Activated CD4-positive, alpha-beta T cell treated with anti-CD3 and anti-CD28 coated beads for 48 hours (primary cell): Measurements from ENCODE around the gene MRPL49.

Source experiments
- DNase-seq: peaks from one replicate; pipeline ENCODE4 v3.0.0-alpha.2; 2020

Gene MRPL49

DNA sequence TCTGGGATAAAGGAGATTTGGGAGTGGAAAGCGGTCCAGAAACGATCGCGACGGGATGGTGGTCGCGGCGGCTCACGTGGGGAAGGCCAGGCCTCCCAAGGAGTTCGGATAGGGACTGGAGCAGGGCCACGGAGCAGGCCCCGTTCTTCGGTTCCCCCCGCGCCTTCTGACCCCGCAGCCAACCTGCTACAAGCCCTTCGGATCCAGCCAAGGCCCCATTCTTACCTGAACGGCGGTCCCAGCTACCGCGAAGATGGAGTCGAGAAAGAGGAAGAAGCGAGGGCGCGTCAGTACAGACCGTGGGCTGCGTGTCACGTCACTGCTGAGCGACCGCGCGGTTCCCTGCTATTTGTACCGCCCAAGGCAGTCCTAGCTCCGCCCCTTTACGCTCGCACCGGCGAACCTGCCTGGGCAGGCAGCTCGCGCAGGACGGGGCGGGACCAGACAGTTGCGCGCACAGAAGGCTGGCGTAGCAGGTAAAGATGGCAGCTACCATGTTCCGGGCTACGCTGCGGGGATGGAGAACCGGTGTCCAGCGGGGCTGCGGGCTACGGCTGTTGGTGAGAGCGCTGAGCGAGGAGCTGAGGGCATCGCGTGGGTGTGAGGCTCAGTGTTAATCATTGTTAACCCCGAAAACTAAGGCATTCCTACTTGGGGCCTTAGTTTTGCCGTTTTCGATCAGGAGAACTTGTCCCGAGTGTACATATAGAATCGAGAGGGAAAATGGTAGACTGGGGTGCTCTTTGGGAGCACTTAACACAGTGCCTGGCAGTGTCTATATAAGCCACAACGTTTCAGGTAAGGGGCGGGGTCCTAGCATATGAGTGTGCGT lies at the start of gene MRPL49, which contains the start of gene FAU:
MRPL49 (plus strand) TSS at position 457 of the 832 bp plus-strand sequence; CDS start at position 483, 26 bp downstream.
FAU (minus strand) TSS at position 270 of the 832 bp plus-strand sequence. CDS start 321 bp downstream, outside the sequence.
- peak; percentile 100 for DNase-seq

DNA sequence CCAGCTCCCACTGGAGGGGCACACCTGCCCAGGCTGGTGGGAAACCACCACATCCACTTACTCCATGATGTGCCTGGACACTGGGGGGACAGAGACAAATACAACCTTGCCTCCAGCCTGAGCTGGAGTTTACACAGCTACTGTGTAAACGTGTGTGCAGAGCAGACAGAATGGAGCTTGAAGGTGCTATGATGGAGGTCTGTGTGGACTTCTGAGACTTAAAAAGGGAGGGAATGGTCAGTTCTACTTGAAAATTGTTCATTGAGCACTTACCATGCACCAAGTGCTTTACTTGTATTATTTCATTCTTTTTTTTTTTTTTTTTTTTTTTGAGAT lies 49.5 kb upstream of the MRPL49 start:
- DNase-seq, result no peak

DNA sequence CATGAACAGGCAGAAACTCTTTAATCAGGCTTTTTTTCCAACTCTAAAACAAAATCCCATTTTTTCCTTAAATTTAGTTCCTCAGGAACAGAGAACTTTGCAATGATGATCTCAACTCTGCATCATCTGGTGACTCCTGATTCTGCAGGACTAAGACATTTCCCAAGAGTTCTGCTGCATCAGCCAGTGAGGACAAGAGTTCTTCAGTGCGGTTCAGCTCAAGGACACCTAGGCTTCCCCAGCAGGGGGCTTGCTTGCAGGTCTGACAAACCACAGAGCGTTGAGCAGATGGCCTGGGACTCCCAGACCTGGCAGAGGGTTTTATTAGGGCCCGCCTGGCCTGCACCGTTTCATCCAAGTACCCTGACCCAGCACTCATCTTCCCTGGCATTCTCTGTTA lies 44.7 kb upstream of the MRPL49 start:
- no peak for DNase-seq

DNA sequence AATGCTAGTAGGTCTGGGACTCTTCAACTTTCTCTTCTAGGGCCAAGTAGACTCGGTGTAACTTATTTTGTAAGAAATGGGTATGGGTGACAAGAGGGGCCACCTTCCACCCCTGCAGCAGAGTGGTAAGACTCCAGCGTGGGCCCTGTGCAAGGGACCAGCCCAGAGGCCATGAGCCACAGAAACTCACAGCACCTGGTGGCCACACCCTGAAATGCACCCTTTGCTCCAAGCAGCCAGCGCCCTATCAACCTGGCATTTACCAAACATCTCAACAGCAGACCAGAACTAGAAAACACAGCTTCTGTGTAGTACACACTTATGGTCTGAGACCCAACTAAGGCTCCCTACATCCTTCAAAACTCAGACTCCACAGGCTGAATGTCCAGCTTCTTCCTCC lies 44.0 kb upstream of the MRPL49 start:
- DNase-seq, result peak; percentile 78

DNA sequence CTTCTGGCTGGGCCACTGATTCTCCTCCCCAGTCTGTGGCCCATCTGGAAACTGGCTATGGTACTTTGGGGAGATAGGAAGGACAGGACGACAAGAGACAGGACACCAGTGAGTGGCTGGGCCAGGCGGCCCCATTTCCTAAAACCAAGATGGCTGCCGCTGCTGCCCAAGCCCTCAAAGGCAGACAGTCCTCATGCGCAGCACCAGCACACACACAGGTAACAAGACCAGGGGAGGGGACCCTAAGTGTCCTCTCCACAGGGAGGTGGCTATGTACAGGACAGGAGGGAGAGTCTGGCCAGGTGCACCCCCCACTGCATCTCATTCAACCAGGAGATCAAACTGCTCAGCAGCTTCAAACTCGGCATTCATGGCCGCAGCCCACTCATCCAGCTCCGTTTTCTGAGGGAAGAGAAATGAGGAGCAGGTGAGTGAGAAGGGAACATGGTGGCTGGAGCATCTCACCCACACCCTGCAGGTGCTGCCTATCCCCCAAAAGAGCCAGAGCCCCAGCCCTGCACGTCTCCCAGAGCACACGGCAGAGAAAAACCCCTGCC lies 43.3 kb upstream of the MRPL49 start:
- DNase-seq, result no peak

DNA sequence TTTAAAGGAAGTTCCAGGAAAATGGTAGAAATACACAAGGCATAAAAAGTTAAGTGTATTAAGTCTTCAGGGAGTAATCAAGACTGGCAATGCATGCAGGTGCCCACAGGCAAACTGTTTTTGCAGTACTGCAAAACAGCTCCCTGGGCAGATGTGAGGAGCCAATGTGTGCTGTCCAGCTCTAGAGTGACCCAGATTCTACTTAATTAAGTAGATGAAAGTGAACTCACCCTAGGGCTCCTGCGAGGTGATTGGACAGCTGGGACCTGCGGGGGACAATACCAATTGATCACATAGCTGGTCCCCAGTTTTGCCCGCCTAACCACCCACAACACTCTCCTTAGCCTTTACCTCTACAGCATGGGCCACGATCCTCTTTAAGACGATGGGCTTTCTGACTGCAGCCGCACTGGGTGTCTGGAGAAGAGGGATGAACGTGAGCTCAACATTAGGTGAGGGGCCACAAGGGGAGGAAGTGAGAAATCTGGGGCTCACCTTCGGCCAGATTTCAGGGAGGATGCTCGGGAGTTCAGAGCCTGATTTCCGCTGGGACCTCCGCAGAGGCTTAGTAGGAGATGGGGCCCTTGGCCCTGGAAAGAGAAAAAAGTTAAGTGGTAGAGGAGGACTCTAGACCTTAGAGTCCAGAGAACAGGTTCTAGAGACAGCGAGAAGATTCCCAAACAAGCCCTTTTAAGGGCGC lies 38.8 kb upstream of the MRPL49 start:
- DNase-seq, result no peak

DNA sequence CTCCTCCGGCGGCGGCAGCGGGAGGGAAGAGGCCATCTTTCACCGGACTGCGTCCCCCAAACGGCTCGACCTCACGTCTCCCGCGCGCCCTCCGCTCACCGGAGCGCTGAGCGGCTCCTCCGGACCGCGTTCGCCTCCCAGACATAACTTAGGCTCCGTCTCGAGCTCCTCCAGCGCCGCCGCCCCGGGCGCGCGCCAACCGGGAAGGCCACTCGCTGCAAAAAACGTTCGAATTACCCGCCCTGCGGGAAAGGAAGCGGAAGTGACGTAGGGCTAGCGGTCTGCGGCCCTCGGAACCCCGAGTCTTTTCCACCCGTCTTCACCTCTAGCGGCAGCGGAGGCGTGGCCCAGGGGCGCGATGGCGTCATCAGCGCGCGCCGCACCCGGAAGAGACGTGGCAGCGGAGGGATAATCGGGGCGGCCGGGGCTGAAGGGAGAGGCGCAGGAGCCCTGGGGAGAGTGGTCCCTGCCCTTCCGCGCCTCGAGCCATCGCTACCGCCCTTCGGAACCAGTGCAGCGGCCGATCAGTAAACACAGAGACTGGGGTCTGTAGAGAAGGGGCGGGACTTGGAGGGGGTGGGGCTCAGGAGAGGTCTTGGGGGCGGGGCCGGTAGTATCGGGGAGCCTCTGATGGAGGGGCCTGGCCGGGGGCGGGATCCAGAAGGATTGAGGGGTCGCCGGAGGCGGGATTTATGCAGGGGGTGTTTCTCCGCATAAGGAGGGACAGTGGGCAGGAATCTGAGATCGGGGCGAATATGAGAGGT lies 38.1 kb upstream of the MRPL49 start, which contains the start of the genes CDCA5 and ZFPL1:
CDCA5 (minus strand) TSS at position 207 of the 764 bp plus-strand sequence; CDS start at position 145, 62 bp downstream.
ZFPL1 (plus strand) TSS at position 389 of the 764 bp plus-strand sequence. CDS start 477 bp downstream, outside the sequence.
- peak; percentile 97 for DNase-seq

DNA sequence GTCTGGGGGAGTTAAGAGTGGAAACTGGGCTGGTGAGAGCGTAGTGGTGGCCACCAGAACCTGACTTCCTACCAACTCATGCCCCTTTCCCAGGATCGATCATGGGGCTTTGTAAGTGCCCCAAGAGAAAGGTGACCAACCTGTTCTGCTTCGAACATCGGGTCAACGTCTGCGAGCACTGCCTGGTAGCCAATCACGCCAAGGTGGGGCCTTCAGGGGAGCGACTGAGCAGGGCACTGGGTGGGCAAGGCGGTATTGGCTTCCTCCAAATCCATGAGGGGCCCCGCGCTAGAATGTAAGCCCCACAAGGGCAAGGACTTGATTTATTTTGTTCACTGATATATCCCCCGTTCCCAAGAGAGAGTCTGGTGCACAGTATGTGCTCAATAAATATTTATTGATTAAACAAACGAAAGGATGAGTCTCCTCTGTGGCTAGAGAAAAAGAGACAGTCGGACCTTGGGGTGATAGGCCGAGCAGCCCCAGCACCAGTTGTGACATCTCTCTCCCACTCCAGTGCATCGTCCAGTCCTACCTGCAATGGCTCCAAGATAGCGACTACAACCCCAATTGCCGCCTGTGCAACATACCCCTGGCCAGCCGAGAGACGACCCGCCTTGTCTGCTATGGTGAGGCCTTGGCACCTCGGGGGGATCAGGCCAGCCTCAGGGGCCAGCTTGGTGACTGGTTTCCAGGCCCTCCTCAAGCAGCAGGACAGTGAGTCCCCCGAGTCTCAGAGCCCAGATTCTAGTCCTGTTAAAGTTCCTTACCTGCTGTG lies 37.3 kb upstream of the MRPL49 start:
- no peak for DNase-seq

DNA sequence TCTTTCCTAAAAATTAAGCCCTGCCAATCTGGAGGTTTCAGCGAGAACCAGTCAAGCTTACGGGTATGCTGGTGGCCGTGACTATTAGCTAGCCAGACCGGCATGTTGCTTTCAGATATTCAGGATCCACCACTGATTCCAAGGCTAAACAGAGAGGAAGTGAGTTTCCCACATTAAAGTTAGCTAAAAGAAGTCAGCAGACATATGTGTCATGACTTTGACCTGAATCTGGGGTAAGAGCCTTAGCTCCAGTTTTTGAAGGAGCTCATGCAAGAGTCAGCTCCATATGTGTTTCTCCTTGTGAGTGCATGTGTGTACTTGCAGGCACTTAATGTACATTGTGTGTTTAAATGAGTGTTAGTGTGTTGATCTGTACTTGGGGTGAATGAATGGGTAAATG lies 36.7 kb upstream of the MRPL49 start:
- DNase-seq, result no peak

DNA sequence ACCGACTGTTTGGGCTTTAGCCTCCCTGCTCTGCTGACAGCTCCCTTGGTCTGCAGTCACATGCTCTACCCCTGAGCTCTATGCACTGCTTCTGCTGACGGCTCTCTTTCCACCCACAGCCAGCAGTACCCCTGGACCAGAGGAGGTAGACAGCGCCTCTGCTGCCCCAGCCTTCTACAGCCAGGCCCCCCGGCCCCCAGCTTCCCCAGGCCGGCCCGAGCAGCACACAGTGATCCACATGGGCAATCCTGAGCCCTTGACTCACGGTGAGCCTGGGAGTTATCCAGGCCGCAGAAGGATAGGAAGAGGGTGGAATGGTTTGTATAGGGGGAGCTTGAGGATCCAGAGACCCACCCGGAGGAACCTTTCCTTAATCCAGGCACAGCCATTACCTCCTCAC lies 35.3 kb upstream of the MRPL49 start:
- DNase-seq, result no peak

DNA sequence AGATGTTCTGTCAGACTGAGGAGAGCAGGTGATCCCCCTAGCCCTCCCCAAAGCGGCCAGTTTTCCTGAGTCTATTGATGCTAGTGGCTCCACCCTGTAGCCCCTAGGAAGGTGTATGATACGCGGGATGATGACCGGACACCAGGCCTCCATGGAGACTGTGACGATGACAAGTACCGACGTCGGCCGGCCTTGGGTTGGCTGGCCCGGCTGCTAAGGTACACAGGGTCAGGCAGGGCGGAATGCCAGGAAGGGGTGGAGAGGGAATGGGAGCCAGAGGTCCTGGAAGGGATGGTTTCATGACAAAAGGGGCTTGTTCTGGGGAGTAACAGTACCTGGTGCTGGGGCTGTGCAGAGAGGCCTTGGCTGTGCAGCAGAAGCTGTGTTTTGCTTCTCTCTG lies 34.9 kb upstream of the MRPL49 start:
- no peak for DNase-seq

DNA sequence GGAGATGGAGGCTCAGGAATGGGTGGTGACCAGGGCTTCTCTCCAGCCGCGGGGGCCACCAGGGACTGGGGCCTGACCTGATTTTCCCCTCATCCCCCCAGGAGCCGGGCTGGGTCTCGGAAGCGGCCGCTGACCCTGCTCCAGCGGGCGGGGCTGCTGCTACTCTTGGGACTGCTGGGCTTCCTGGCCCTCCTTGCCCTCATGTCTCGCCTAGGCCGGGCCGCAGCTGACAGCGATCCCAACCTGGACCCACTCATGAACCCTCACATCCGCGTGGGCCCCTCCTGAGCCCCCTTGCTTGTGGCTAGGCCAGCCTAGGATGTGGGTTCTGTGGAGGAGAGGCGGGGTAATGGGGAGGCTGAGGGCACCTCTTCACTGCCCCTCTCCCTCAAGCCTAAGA lies 34.3 kb upstream of the MRPL49 start:
- no peak for DNase-seq

DNA sequence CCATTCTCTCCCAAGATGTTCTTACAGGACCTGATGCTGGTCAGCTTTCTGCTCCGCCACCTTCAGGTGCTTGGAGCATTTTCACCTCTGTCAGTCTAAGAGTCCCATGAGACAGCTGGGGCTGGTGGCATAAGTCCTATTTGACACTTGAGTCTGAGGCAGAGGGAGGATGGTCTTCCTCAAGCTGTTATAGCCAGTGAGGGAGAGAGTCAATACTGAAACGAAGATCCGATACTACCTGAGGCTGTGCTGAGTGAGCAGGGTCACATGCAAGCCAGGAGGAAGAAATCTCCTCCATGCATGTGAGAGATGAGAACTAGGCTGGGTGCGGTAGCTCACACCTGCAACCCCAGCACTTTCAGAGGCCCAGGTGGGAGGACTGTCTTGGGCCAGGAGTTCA lies 32.5 kb upstream of the MRPL49 start:
- no peak for DNase-seq

DNA sequence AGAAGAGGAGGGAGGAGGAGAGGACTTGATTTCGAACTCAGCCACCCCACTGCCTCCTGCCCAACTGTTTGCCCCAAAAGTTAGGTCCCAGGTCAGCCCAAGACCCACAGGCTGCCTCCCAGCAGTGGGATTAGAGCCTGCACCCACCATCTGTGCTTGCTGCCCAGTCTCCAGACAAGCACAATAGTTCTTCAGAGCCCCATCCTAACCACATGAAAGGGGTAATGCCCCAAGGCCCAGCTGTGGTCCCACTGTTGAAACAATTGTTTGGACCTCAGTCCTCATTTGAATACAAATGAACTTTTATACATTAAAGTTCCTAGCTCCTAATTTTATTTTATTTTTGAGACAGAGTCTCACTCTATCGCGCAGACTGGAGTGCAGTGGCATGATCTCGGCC lies 31.5 kb upstream of the MRPL49 start:
- DNase-seq, result no peak

DNA sequence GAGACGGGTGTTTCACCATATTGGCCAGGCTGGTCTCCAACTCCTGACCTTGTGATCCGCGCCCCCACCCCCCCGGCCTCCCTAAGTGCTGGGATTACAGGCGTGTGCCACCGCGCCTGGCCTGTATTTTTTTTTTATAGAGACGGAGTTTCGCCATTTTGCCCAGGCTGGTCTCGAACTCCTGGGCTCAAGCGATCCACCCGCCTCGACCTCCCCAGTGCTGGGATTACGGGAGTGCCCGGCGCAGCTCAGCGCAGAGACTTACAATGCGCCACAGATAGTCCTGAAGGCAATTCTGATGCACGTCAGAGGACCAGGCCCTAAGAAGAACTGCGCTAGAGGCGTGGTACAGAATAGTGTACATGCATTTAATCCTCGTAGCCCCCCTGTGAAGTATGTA lies 26.7 kb upstream of the MRPL49 start:
- no peak for DNase-seq

DNA sequence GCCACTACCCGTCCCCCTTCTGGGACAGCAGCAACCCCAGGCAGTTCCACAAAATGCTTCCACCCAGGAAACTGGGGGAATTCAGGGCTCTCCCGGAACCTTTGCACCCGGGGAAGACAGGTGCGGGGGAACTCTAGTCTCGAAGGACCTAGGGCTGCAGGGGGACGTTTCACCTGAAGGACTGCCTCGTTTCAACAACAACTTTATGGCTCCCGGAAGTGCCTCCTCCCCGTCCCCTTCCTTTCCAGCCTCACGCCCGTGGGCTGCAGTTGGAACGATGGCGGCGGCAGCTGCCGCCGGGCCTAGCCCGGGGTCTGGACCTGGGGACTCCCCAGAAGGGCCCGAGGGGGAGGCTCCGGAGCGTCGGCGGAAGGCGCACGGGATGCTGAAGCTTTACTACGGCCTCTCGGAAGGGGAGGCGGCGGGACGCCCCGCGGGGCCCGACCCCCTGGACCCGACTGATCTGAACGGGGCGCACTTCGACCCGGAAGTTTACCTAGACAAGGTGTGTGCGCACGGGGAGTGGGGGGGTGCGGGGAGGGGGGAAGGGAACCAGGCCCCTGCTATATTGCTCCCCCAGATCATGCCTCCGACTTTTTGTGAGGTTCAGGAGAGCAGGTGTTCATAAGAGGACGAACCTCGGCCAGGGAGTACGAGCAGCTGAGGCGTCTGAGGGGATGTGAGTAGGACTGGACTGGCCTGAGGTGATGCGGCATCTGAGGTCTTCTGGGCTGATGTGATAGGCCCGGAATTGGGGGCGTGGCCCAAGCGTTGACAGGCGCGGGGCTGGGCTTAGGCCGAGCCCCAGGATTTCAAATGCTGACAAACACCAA lies 25.9 kb upstream of the MRPL49 start, which contains the start of gene VPS51:
VPS51 (plus strand) TSS at position 241 of the 833 bp plus-strand sequence; CDS start at position 278, 37 bp downstream.
- peak; percentile 91 for DNase-seq

DNA sequence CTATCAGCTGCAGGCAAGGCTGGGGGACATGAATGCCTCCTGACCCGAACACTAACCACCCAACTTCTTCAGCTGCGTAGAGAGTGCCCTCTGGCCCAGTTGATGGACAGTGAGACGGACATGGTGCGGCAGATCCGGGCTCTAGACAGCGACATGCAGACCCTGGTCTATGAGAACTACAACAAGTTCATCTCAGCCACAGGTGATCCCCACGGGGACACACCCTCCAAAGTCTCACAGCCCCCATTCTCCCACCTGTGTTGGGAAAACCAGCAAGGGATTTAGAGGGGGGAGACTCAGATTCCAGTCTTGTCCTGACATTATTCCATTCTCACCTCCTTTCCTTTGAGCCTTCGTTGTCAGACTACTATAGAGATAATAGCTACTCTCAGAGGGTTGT lies 25.2 kb upstream of the MRPL49 start:
- DNase-seq, result no peak

DNA sequence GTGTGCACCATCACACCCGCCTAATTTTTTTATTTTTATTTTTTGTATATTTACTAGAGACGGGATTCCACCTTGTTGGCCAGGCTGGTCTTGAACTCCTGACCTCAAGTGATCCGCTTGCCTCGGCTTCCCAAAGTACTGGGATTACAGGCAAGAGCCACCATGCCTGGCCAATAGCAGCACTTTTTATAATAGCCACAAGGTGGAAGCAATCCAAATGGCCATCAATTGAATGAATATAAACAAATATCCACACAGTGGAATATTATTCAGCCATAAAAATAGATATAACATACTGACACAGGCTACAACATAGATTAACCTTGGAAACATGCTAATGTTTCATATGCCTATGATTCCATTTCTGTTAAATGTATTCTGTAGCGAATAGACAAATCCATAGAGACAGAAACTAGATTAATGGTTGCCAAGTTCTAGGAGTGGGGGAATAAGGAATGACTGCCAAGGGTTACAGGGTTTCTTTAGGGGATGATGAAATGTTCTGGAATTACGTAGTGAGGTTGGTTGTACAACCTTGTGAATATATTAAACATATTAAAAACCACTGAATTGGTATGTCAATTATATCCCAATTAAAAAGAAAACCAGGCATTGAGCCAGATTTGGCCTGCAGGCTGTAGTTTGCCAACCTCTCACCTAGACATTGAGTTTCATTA lies 21.3 kb upstream of the MRPL49 start:
- no peak for DNase-seq

DNA sequence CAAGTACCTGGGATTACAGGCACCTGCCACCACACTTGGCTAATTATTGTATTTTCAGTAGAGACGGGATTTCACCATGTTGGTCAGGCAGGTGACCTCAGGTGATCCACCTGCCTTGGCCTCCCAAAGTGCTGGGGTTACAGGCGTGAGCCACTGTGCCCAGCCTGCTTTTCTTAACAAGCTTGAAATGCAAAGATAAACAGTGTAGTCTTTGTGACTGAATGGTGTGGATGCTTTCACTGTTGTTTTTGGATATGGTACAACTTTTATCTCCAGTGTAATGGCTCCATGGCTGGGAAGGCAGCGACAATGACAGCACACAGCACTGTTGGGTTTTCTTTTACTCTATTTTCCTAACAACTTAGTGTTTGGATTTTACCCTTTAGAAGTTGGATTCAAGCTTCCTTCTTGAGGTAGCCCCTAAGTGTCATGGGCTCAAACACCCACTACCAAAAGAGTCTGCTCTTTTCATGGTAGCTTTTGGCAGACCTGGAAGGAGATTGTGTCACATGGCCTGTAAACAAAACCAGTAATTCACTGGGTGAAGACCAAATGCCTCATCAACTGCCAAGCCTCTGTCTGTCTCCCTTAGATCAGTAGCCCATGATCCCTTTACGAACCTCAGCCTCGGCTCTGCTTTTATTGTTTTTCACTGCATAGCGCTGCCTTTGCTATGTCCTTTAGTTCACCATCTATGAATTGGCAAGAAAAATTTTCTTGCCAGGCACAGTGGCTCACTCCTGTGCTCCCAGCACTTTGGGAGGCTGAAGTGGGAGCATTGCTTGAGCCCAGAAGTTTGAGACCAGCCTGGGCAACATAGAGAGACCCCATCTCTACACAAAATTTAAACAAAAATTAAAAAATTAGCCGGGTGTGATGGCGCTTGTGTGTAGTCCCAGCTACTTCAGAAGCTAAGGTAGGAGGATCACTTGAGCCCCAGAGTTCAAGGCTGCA lies 19.7 kb upstream of the MRPL49 start:
- DNase-seq, result no peak
